NCI-H526 (cell line): ENCODE results near the gene B4GALT7.
"Not testable (repeated sequence)": the region's sequence is repeated elsewhere in the genome, so short reads cannot be mapped to it uniquely, and the experiment has no call there.

Experiments used
- DNase-seq, 2 experiments: peaks; one replicate each; lab custom pipeline; 2025; lab: John Stamatoyannopoulos, UW

Gene B4GALT7

GRCh38 chr5:177609076-177610059 lies 9.4 kb downstream of the B4GALT7 start:
- no peak for DNase-seq

GRCh38 chr5:177610131-177610769 lies 10.3 kb downstream of the B4GALT7 start:
- DNase-seq = no peak

- DNase-seq = no peak
Measured at GRCh38 chr5:177610770-177611445, 11.0 kb downstream of the B4GALT7 start.

- DNase-seq = no peak
Measured at GRCh38 chr5:177611446-177612214, 11.7 kb downstream of the B4GALT7 start.

GRCh38 chr5:177612215-177612673 lies 12.3 kb downstream of the B4GALT7 start:
- no peak for DNase-seq

GRCh38 chr5:177620560-177620959 lies 20.6 kb downstream of the B4GALT7 start:
- DNase-seq = no peak

- DNase-seq = not testable (repeated sequence)
Measured at GRCh38 chr5:177624172-177624571, 24.2 kb downstream of the B4GALT7 start.

GRCh38 chr5:177630186-177630585 lies 30.3 kb downstream of the B4GALT7 start:
- DNase-seq = not testable (repeated sequence)

- DNase-seq = not testable (repeated sequence)
Measured at GRCh38 chr5:177634912-177635311, 35.0 kb downstream of the B4GALT7 start.

- not testable (repeated sequence) for DNase-seq
Measured at GRCh38 chr5:177645462-177645861, 45.5 kb downstream of the B4GALT7 start.

- DNase-seq = not testable (repeated sequence)
Measured at GRCh38 chr5:177651235-177651634, 51.3 kb downstream of the B4GALT7 start.

GRCh38 chr5:177657846-177658245 lies 57.9 kb downstream of the B4GALT7 start:
- not testable (repeated sequence) for DNase-seq

GRCh38 chr5:177658542-177658941 lies 58.6 kb downstream of the B4GALT7 start:
- DNase-seq = not testable (repeated sequence)
